ENCODE data around the gene LRRC26. TPM values are rescaled to one million over a fixed set of nuclear protein-coding genes. Genes with fewer than 3 reads are reported as not detected.
"Not testable (repeated sequence)": the region's sequence is repeated elsewhere in the genome, so short reads cannot be mapped to it uniquely, and the experiment has no call there.

The LRRC26 gene
- total RNA-seq, 1 donor from 2014 or later, result not detected

- intact Hi-C loops (cut with micrococcal nuclease), result no loop called here
These were observed 30.2 kb downstream of the LRRC26 start for GRCh38 chr9:137139468-137140150.

GRCh38 chr9:137138722-137139467, 31.0 kb downstream of the LRRC26 start, which contains the start of gene GRIN1:
Gene GRIN1 (plus strand): TSS chr9:137139154. CDS start chr9:137139487, 333 bp downstream.
- intact Hi-C loops (cut with micrococcal nuclease), result no loop called here

GRCh38 chr9:137138058-137138721, 31.7 kb downstream of the LRRC26 start:
- intact Hi-C loops (cut with micrococcal nuclease), result no loop called here

- intact Hi-C loops (cut with micrococcal nuclease), result no loop called here
These were observed 32.8 kb downstream of the LRRC26 start for GRCh38 chr9:137136881-137137607.

- intact Hi-C loops (cut with micrococcal nuclease), result no loop called here
These were observed 33.5 kb downstream of the LRRC26 start for GRCh38 chr9:137136261-137136880.

GRCh38 chr9:137135154-137135553, 34.7 kb downstream of the LRRC26 start:
- intact Hi-C loops (cut with micrococcal nuclease), result not testable (repeated sequence)

GRCh38 chr9:137134191-137134590, 35.7 kb downstream of the LRRC26 start:
- intact Hi-C loops (cut with micrococcal nuclease), result no loop called here

- intact Hi-C loops (cut with micrococcal nuclease), result no loop called here
These were observed 39.6 kb downstream of the LRRC26 start for GRCh38 chr9:137130176-137130755.

- intact Hi-C loops (cut with micrococcal nuclease), result loop anchor here (1.0 to 2.0 kb wide), 8 partner anchors 15 to 287 kb away; partner anchors contain the start of genes AJM1, ANAPC2, DPP7 and MAN1B1
These were observed 40.2 kb downstream of the LRRC26 start for GRCh38 chr9:137129456-137130175.

- intact Hi-C loops (cut with micrococcal nuclease), result loop anchor here (1.0 to 2.0 kb wide), 8 partner anchors 15 to 286 kb away; partner anchors contain the start of genes AJM1, ANAPC2, DPP7 and MAN1B1
These were observed 40.9 kb downstream of the LRRC26 start for GRCh38 chr9:137128862-137129455.

GRCh38 chr9:137128158-137128861, 41.5 kb downstream of the LRRC26 start:
- intact Hi-C loops (cut with micrococcal nuclease), result loop anchor here (2.0 kb wide), 1 partner anchor 286 kb away; the partner anchor contains the start of gene AJM1

- intact Hi-C loops (cut with micrococcal nuclease), result loop anchor here (2.0 kb wide), 1 partner anchor 285 kb away; the partner anchor contains the start of gene AJM1
These were observed 42.3 kb downstream of the LRRC26 start for GRCh38 chr9:137127301-137128157.

GRCh38 chr9:137126786-137127185, 43.1 kb downstream of the LRRC26 start:
- intact Hi-C loops (cut with micrococcal nuclease), result no loop called here

GRCh38 chr9:137123952-137124462, 45.8 kb downstream of the LRRC26 start:
- intact Hi-C loops (cut with micrococcal nuclease), result not testable (repeated sequence)

GRCh38 chr9:137123468-137123837, 46.4 kb downstream of the LRRC26 start:
- intact Hi-C loops (cut with micrococcal nuclease), result no loop called here

GRCh38 chr9:137122796-137123467, 46.9 kb downstream of the LRRC26 start:
- intact Hi-C loops (cut with micrococcal nuclease), result not testable (repeated sequence)
